ENCODE measurements around the gene PARVG.

The PARVG gene

DNA sequence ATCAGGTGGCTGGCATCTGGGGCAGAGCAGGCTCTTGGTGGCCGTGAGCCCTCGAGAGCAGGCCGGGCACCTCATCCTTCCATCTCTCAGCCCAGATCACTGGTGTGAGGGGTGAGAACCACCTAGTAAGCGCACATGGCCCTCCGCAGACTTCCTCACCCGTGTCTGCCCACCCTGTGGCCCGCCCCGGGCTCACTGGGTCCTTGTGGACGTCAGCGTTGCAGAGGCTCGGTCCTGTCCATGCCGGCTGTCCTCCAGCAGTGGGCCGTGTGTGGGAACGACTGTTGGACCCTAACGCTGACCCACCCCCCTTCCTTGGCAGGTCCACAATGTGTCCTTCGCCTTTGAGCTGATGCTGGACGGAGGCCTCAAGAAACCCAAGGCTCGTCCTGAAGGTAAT, 17.2 kb upstream of the PARVG start:
- no peak for DNase-seq

GRCh38 chr22:44164031-44164430, 16.7 kb upstream of the PARVG start:
- Histone ChIP-seq H3K4me1 (no peaks in the 10 kb centered on the region), H3K9me3 (no peaks in the 10 kb centered on the region), H3K36me3 (no peaks in the 10 kb centered on the region), H3K27me3 (no peaks in the 10 kb centered on the region), H3K4me3 (ENCODE audit: low read depth, low read length) (no peak overlapping the region)
- TF ChIP-seq, protein P1, sequence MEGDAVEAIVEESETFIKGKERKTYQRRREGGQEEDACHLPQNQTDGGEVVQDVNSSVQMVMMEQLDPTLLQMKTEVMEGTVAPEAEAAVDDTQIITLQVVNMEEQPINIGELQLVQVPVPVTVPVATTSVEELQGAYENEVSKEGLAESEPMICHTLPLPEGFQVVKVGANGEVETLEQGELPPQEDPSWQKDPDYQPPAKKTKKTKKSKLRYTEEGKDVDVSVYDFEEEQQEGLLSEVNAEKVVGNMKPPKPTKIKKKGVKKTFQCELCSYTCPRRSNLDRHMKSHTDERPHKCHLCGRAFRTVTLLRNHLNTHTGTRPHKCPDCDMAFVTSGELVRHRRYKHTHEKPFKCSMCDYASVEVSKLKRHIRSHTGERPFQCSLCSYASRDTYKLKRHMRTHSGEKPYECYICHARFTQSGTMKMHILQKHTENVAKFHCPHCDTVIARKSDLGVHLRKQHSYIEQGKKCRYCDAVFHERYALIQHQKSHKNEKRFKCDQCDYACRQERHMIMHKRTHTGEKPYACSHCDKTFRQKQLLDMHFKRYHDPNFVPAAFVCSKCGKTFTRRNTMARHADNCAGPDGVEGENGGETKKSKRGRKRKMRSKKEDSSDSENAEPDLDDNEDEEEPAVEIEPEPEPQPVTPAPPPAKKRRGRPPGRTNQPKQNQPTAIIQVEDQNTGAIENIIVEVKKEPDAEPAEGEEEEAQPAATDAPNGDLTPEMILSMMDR (IDR thresholded peaks at IDR 0.05; ENCODE audit: low read depth, low read length), result no peak
- no peak for DNase-seq

More for the DNA sequence above, 17.2 kb upstream of the PARVG start:
- TF ChIP-seq, protein P1 (IDR thresholded peaks at IDR 0.05; ENCODE audit: low read depth, low read length), result no peak
- Histone ChIP-seq H3K4me1 (no peaks in the 10 kb centered on the region), H3K4me3 (ENCODE audit: low read depth, low read length) (no peak overlapping the region), H3K36me3 (no peaks in the 10 kb centered on the region), H3K9me3 (no peaks in the 10 kb centered on the region), H3K27me3 (no peaks in the 10 kb centered on the region)

DNA sequence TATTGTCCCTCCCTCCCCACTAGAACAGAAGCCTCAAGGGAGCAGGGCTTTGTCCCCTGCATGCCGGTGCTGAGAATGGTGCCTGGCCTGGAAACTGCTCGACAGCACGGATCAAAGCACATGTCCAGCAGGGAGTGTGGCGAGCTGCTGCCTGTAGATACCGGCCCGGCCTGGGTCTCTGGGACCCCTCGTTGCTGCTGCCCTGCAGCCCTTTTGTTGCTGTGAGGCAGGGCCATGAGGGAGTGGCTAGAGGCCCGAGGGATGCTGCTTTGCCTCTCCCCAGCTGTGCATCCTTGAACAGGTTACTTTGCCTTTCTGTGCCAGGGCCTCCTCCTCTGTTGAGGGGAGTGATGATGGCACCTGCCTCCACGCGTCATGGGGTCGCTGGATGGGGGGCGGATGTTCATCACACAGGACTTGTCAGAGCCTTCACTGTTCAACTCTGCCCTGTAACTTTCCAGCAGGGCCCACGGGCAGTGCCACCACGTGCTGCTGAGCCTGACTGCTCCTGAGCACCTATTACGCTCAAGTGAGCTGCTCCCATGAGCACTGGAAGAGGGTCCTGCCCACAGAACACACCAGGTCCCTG, 15.3 kb upstream of the PARVG start:
- Histone ChIP-seq H3K4me1 (no peaks in the 10 kb centered on the region), H3K9me3 (no peaks in the 10 kb centered on the region), H3K27me3 (no peaks in the 10 kb centered on the region), H3K4me3 (ENCODE audit: low read depth, low read length) (no peak overlapping the region), H3K36me3 (no peaks in the 10 kb centered on the region)
- DNase-seq, result no peak
- TF ChIP-seq, protein P1 (IDR thresholded peaks at IDR 0.05; ENCODE audit: low read depth, low read length), result no peak

DNA sequence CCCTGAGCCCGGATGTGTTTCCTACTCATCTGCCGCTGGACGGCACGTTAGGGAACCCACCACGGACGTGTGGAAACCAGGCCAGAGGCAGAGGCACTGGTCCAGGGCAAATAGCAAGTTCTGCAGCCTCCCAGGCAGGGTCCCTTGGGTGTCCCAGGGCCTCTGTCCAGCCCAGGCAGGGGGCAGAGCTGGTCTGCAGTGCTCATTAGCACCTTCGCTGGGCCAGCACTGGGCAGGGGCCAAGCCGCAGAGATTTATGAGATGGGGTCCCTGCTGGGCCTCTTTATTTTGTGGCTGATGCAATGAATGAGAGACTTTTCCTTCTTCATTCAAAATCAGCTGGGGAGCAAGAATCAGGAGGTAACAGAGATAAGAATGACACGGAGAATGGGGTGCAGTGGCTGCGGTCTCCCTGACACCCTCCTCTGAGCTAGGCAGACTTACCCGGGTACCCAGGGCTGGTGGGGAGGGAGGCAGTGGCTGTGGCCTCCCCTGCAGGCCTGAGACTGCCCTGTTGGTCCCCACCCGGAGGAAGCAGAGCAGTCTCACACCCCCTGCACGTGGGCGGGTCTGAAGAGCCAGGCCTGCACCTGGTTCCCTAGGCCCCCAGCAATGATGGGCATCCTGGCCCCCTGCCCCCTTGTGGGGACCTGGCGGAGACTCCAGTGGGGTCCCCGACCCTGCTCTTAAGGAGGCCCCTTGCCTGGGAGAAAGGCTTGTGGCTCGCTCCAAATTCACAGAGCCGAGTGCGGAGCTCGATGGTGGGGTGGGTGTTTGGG, 14.0 kb upstream of the PARVG start:
- TF ChIP-seq, protein P1 (IDR thresholded peaks at IDR 0.05; ENCODE audit: low read depth, low read length), result no peak
- no peaks in the 10 kb centered on the region for H3K9me3 ChIP-seq
- H3K4me1 ChIP-seq, result no peaks in the 10 kb centered on the region
- no peaks in the 10 kb centered on the region for H3K36me3 ChIP-seq
- no peaks in the 10 kb centered on the region for H3K27me3 ChIP-seq
- no peak for DNase-seq
- H3K4me3 ChIP-seq (ENCODE audit: low read depth, low read length), result no peak overlapping the region

GRCh38 chr22:44167501-44167900, 13.2 kb upstream of the PARVG start:
- no peaks in the 10 kb centered on the region for H3K27me3 ChIP-seq
- no peaks in the 10 kb centered on the region for H3K4me1 ChIP-seq
- no peaks in the 10 kb centered on the region for H3K9me3 ChIP-seq
- TF ChIP-seq, protein P1 (IDR thresholded peaks at IDR 0.05; ENCODE audit: low read depth, low read length), result no peak
- H3K36me3 ChIP-seq, result no peaks in the 10 kb centered on the region
- no peak overlapping the region for H3K4me3 ChIP-seq (ENCODE audit: low read depth, low read length)
- no peak for DNase-seq

DNA sequence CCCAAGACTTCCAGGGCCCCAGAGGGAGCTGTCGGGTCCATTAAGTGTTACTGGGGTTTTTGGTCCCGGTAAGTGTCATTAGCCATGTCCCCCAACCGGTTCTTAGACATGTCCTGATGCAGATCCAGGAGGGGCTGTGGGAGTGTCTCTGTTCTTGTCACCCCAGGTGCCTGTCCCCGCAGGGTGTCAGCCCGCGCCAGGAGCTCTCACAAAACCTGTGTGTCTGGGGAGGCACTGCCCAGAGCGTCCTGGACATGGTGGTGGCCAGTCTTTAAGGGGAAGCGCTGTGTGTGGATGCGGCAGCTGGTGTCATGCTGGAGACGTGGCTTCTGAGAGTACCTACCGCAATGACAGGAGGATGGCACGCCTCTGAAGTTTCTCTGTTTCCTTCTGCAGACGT, 12.5 kb upstream of the PARVG start:
- Histone ChIP-seq H3K4me1 (no peaks in the 10 kb centered on the region), H3K4me3 (ENCODE audit: low read depth, low read length) (no peak overlapping the region), H3K27me3 (no peaks in the 10 kb centered on the region), H3K36me3 (no peaks in the 10 kb centered on the region), H3K9me3 (no peaks in the 10 kb centered on the region)
- DNase-seq, result no peak
- TF ChIP-seq, protein P1 (IDR thresholded peaks at IDR 0.05; ENCODE audit: low read depth, low read length), result no peak

Data from BE2C (cell line).